HepG2 (cell line): ENCODE data around the gene TECPR1. TPM values are rescaled to one million over a fixed set of nuclear protein-coding genes. Genes with fewer than 3 reads are reported as not detected.

ENCODE experiments used
- AGO2 ChIP-seq: fragments of 200-400 bp; formaldehyde crosslinking; optimal IDR thresholded peaks from 2 replicates; pipeline ENCODE3; 2017; ENCODE audit warnings: mild to moderate bottlenecking, low read depth, low read length, moderate library complexity
- ETV5 ChIP-seq: IDR thresholded peaks from 2 replicates; pipeline ENCODE4 v1.6.1; 2018; ENCODE audit warnings: missing biosample characterization, missing genetic modification reagents, inconsistent platforms, borderline replicate concordance
- FOXC1 ChIP-seq: sonication (generic); formaldehyde crosslinking; IDR thresholded peaks from 2 replicates; pipeline ENCODE4 v1.8.0; 2022; ENCODE audit warnings: mild to moderate bottlenecking, missing genetic modification reagents, borderline replicate concordance
- GATAD2A ChIP-seq: IDR thresholded peaks from 2 replicates; pipeline ENCODE4 v1.6.1; 2016
- HNRNPUL1 ChIP-seq: fragments of 200-400 bp; formaldehyde crosslinking; IDR thresholded peaks from 2 replicates; pipeline ENCODE4 v1.6.1; 2017; ENCODE audit warnings: low read depth, mild to moderate bottlenecking, low read length, moderate library complexity
- NCOA2 ChIP-seq: sonication (generic); formaldehyde crosslinking; IDR thresholded peaks from 2 replicates; pipeline ENCODE4 v1.8.0; 2022; ENCODE audit warnings: inconsistent platforms
- NCOR1 ChIP-seq: fragments of 200-600 bp; sonication (generic); IDR thresholded peaks from 2 replicates; pipeline ENCODE4 v1.7.0; 2017; ENCODE audit warnings: antibody characterized with exemption, low read length, borderline replicate concordance
- RARA ChIP-seq: IDR thresholded peaks from 2 replicates; pipeline ENCODE4 v1.6.1; 2016; ENCODE audit warnings: missing genetic modification reagents, missing compliant biosample characterization
- SMC3 ChIP-seq: IDR thresholded peaks from 2 replicates; pipeline ENCODE4 v1.6.1; 2011; ENCODE audit warnings: low read length, improper control_type of control experiment
- TCF7L2 ChIP-seq: IDR thresholded peaks from 2 replicates; pipeline ENCODE4 v1.6.1; 2011; ENCODE audit warnings: mild to moderate bottlenecking, low read depth, low read length, moderate library complexity
- ZNF180 ChIP-seq: sonication (generic); formaldehyde crosslinking; IDR thresholded peaks from 2 replicates; pipeline ENCODE4 v1.4.0; 2020; ENCODE audit warnings: low read depth, missing genetic modification reagents, borderline replicate concordance
- ZNF709 ChIP-seq: sonication (generic); formaldehyde crosslinking; IDR thresholded peaks from 2 replicates; pipeline ENCODE4 v1.5.0; 2020; ENCODE audit warnings: mild to moderate bottlenecking, missing genetic modification reagents
- ZNF720 ChIP-seq: sonication (generic); formaldehyde crosslinking; IDR thresholded peaks from 2 replicates; pipeline ENCODE4 v1.4.0; 2020; ENCODE audit warnings: missing genetic modification reagents
- polyA plus RNA-seq, 8 experiments: library from polyadenylated mRNA; depleted of rRNA in 3 of 8; stranded (reverse) in 7 of 8; unstranded in 1 of 8; fragments of >200 nt; fragmentation: Illumina TruSeq in 4 of 8; extraction: Trizol in 4 of 8; gene quantifications; 2 replicates each; pipeline versions ENCODE4 v1.2.1 to v1.2.3, GENCODE V29; 2011 to 2016; ENCODE audit warnings: low read depth in 4 of 8, missing spikeins in 1 of 8, mixed read lengths in 1 of 8; ENCODE audit not compliant: insufficient read depth in 1 of 8
- total RNA-seq, 5 experiments: library from RNA; depleted of rRNA; stranded (reverse); fragments of >200 nt; fragmentation: Illumina TruSeq; extraction: Trizol; gene quantifications; 2 replicates each; pipeline ENCODE4 v1.2.3, GENCODE V29; 2016; ENCODE audit warnings: low read depth in 1 of 5
- TF ChIP-seq, protein P1 (sequence below): sonication (generic); formaldehyde crosslinking; IDR thresholded peaks from 2 replicates; pipeline ENCODE4 v1.5.0; 2020; ENCODE audit warnings: mild to moderate bottlenecking, missing genetic modification reagents, moderate library complexity
- TF ChIP-seq, protein P2 (sequence below): IDR thresholded peaks from 2 replicates; pipeline ENCODE4 v1.6.1; 2018; ENCODE audit warnings: missing genetic modification reagents
- TF ChIP-seq, protein P3 (sequence below): sonication (generic); formaldehyde crosslinking; IDR thresholded peaks from 2 replicates; pipeline ENCODE4 v1.4.0; 2020; ENCODE audit warnings: mild to moderate bottlenecking, missing genetic modification reagents
- TF ChIP-seq, protein P4 (sequence below): sonication (generic); formaldehyde crosslinking; IDR thresholded peaks from 2 replicates; pipeline ENCODE4 v1.4.0; 2020; ENCODE audit warnings: mild to moderate bottlenecking, missing genetic modification reagents, borderline replicate concordance

Gene TECPR1
- total and polyA plus RNA-seq, 2 of the 13 experiments (the other 11 are each of a cell fraction or from before 2014, with no cell fraction given): 2.3 to 6.3 TPM

DNA sequence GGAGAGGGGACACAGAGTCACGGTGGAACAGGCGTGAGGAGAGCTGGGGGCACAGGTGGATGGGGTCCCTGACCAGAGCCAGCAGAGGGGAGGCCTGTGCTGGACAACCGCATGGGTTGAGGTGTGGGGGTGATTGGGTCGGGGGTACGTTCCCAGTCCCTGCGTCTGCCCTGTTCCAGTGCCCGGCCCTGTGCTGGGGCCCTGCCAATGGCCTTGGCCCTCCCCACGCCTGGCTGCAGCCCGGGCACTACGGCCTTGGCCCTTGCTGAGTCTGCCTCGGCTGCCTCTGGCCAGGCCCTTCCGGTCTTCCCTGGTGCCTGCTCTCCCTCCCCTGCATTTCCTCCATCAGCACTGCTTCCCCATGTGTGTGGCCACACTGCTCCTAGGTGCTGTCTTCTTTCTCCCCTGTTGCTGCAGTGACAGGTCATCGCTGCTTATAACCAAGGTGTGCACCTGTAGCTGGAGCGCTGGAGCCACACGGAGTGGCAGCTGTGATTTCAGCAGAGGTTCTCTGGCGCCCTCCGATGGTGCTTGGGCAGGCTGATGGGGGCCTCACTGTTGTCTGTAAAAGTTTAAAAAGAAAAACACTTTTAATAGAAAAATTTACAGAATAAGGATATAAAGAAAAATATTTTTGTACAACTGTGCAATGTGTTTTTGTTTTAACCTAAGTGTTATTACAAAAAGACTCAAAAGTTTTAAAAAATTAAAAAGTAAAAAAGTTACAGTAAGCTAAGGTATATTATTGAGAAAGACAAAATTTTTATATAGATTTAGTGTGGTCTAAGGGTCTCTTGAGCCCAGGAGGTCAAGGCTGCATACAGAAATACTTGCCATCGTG is 86.0 kb downstream of the TECPR1 start (continued):
- TF ChIP-seq, protein P1, sequence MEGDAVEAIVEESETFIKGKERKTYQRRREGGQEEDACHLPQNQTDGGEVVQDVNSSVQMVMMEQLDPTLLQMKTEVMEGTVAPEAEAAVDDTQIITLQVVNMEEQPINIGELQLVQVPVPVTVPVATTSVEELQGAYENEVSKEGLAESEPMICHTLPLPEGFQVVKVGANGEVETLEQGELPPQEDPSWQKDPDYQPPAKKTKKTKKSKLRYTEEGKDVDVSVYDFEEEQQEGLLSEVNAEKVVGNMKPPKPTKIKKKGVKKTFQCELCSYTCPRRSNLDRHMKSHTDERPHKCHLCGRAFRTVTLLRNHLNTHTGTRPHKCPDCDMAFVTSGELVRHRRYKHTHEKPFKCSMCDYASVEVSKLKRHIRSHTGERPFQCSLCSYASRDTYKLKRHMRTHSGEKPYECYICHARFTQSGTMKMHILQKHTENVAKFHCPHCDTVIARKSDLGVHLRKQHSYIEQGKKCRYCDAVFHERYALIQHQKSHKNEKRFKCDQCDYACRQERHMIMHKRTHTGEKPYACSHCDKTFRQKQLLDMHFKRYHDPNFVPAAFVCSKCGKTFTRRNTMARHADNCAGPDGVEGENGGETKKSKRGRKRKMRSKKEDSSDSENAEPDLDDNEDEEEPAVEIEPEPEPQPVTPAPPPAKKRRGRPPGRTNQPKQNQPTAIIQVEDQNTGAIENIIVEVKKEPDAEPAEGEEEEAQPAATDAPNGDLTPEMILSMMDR: peak; percentile 82
- TF ChIP-seq FOXC1 (CRISPR knock-in tag): no peak
- no peak for TF ChIP-seq NCOR1
- TF ChIP-seq, protein P2, sequence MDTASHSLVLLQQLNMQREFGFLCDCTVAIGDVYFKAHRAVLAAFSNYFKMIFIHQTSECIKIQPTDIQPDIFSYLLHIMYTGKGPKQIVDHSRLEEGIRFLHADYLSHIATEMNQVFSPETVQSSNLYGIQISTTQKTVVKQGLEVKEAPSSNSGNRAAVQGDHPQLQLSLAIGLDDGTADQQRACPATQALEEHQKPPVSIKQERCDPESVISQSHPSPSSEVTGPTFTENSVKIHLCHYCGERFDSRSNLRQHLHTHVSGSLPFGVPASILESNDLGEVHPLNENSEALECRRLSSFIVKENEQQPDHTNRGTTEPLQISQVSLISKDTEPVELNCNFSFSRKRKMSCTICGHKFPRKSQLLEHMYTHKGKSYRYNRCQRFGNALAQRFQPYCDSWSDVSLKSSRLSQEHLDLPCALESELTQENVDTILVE (CRISPR knock-in tag): no peak
- TF ChIP-seq GATAD2A (CRISPR knock-in tag): no peak
- TF ChIP-seq SMC3: peak; percentile 57
- no peak for TF ChIP-seq TCF7L2
- TF ChIP-seq ZNF180 (CRISPR knock-in tag): no peak
- no peak for TF ChIP-seq ZNF709 (CRISPR knock-in tag)
- TF ChIP-seq, protein P3, sequence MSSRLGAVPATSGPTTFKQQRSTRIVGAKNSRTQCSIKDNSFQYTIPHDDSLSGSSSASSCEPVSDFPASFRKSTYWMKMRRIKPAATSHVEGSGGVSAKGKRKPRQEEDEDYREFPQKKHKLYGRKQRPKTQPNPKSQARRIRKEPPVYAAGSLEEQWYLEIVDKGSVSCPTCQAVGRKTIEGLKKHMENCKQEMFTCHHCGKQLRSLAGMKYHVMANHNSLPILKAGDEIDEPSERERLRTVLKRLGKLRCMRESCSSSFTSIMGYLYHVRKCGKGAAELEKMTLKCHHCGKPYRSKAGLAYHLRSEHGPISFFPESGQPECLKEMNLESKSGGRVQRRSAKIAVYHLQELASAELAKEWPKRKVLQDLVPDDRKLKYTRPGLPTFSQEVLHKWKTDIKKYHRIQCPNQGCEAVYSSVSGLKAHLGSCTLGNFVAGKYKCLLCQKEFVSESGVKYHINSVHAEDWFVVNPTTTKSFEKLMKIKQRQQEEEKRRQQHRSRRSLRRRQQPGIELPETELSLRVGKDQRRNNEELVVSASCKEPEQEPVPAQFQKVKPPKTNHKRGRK (CRISPR knock-in tag): no peak
- TF ChIP-seq ETV5 (CRISPR knock-in tag): no peak
- TF ChIP-seq RARA (CRISPR knock-in tag): no peak
- no peak for TF ChIP-seq NCOA2
- no peak for TF ChIP-seq ZNF720 (CRISPR knock-in tag)
- TF ChIP-seq AGO2: peak; percentile 51
- TF ChIP-seq, protein P4, sequence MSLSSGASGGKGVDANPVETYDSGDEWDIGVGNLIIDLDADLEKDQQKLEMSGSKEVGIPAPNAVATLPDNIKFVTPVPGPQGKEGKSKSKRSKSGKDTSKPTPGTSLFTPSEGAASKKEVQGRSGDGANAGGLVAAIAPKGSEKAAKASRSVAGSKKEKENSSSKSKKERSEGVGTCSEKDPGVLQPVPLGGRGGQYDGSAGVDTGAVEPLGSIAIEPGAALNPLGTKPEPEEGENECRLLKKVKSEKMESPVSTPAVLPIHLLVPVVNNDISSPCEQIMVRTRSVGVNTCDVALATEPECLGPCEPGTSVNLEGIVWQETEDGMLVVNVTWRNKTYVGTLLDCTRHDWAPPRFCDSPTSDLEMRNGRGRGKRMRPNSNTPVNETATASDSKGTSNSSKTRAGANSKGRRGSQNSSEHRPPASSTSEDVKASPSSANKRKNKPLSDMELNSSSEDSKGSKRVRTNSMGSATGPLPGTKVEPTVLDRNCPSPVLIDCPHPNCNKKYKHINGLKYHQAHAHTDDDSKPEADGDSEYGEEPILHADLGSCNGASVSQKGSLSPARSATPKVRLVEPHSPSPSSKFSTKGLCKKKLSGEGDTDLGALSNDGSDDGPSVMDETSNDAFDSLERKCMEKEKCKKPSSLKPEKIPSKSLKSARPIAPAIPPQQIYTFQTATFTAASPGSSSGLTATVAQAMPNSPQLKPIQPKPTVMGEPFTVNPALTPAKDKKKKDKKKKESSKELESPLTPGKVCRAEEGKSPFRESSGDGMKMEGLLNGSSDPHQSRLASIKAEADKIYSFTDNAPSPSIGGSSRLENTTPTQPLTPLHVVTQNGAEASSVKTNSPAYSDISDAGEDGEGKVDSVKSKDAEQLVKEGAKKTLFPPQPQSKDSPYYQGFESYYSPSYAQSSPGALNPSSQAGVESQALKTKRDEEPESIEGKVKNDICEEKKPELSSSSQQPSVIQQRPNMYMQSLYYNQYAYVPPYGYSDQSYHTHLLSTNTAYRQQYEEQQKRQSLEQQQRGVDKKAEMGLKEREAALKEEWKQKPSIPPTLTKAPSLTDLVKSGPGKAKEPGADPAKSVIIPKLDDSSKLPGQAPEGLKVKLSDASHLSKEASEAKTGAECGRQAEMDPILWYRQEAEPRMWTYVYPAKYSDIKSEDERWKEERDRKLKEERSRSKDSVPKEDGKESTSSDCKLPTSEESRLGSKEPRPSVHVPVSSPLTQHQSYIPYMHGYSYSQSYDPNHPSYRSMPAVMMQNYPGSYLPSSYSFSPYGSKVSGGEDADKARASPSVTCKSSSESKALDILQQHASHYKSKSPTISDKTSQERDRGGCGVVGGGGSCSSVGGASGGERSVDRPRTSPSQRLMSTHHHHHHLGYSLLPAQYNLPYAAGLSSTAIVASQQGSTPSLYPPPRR (CRISPR knock-in tag): no peak
- no peak for TF ChIP-seq HNRNPUL1
